H1 (cell line): ENCODE results near the gene STT3A.

Experiments
- CTCF ChIP-seq, 3 experiments: IDR thresholded peaks; 1 replicate in 2 of 3; 2 replicates in 1 of 3; pipeline versions ENCODE4 v1.5.1 to v1.6.1; 2011; ENCODE audit warnings: low read length in 3 of 3, mild to moderate bottlenecking in 3 of 3, inconsistent platforms in 2 of 3, low read depth in 1 of 3, moderate library complexity in 1 of 3; ENCODE audit not compliant: insufficient read depth in 1 of 3; ENCODE audit errors: control extremely low read depth in 1 of 3
- EZH2 ChIP-seq: fragments of 200-600 bp; sonication (generic); IDR thresholded peaks from 2 replicates; pipeline ENCODE4 v1.7.1; 2012; ENCODE audit warnings: low read depth, mild to moderate bottlenecking, moderate library complexity, low read length, inconsistent platforms; ENCODE audit not compliant: severe bottlenecking
- GABPA ChIP-seq: IDR thresholded peaks from 2 replicates; pipeline ENCODE4 v1.6.1; 2011; ENCODE audit warnings: mild to moderate bottlenecking, low read length, moderate library complexity, borderline replicate concordance; ENCODE audit not compliant: insufficient read depth
- SIX5 ChIP-seq: IDR thresholded peaks from 2 replicates; pipeline ENCODE4 v1.6.1; 2011; ENCODE audit warnings: mild to moderate bottlenecking, low read depth, low read length
- TAF1 ChIP-seq: IDR thresholded peaks from 2 replicates; pipeline ENCODE4 v1.6.1; 2011; ENCODE audit warnings: mild to moderate bottlenecking, low read depth, low read length
- ZNF274 ChIP-seq: IDR thresholded peaks from 2 replicates; pipeline ENCODE4 v1.7.0; 2012; ENCODE audit warnings: low read length, borderline replicate concordance; ENCODE audit errors: extremely low read depth

- TF ChIP-seq TAF1: no peak
- TF ChIP-seq EZH2: no peak
- no peak for TF ChIP-seq CTCF (IDR thresholded peaks at IDR 0.05; ENCODE audit: control extremely low read depth in 1 of 3, insufficient read depth in 1 of 3, low read depth in 1 of 3, low read length in 3 of 3)
- TF ChIP-seq GABPA: no peak
- no peak for TF ChIP-seq ZNF274
- TF ChIP-seq SIX5: no peak
Measured at GRCh38 chr11:125585487-125585886, 7.2 kb upstream of the STT3A start.
